Measurements from ENCODE around the gene CD2AP. TPM values are rescaled to one million over a fixed set of nuclear protein-coding genes. Genes with fewer than 3 reads are reported as not detected.

The CD2AP gene
- total RNA-seq (10 to 100 TPM; 33.5 to 35.7 TPM), polyA plus RNA-seq (ENCODE audit: insufficient read depth, low read depth, low replicate concordance) (10.4 TPM)
- long read RNA-seq, donor 1 = 0 reads
- long read RNA-seq, donor 2, full-length matches to known transcripts = 1 of 1 reads
- long read RNA-seq, donor 2, partial matches to known transcripts = 0 of 1 reads
- long read RNA-seq, donor 2, other reads (novel, unspliced or antisense) = 0 of 1 reads

GRCh38 chr6:47477497-47478232, at the start of gene CD2AP:
Gene CD2AP, plus strand, starts transcription at chr6:47477789. Its CDS starts 456 bp downstream, at chr6:47478245.
- WGBS, 2 donors = 0% methylated on average over 3 to 47 of the region's 83 CpGs
- no peaks in the 10 kb centered on the region for H3K27me3 ChIP-seq
- no peaks in the 10 kb centered on the region for H3K9me3 ChIP-seq
- intact Hi-C loops (cut with DNase I; ENCODE audit: low total_unique reads) = no loop called here
- H3K4me3 ChIP-seq = peak within 1 kb of the TSS; percentile 98 to 100
- H3K27ac ChIP-seq = peak within 1 kb of the TSS; percentile 99
- DNase-seq = peak; percentile 94
- TF ChIP-seq CTCF (IDR thresholded peaks at IDR 0.05) (no peak), POLR2A (IDR thresholded peaks at IDR 0.05) (peak; percentile 13)
- no peaks in the 10 kb centered on the region for H3K36me3 ChIP-seq (ENCODE audit: low read depth, missing control alignments)
- H3K4me1 ChIP-seq = peaks cover 4% of the 10 kb centered on the region

DNA sequence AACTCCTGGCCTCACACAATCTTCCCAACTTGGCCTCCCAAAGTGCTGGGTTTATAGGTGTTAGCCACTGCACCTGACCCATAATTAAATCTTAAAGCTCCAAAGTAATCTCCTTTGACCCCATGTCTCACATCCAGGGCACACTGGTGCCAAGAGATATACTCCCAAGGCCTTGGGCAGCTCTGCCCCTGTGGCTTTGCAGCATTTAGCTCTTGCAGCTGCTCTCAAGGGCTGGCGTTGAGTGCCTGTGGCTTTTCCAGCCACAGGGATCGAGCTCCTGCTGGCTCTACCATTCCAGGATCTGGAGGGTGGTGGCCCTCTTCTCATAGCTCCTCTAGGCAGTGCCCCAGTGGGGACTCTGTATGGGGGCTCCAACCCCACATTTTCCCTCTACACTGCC, 49.3 kb upstream of the CD2AP start:
- no peaks in the 10 kb centered on the region for H3K36me3 ChIP-seq (ENCODE audit: low read depth, missing control alignments)
- H3K9me3 ChIP-seq = no peaks in the 10 kb centered on the region
- no peak overlapping the region for H3K4me3 ChIP-seq
- TF ChIP-seq CTCF (IDR thresholded peaks at IDR 0.05) = no peak
- TF ChIP-seq POLR2A (IDR thresholded peaks at IDR 0.05) = no peak
- H3K27me3 ChIP-seq = no peaks in the 10 kb centered on the region
- no peak overlapping the region for H3K27ac ChIP-seq
- intact Hi-C loops (cut with DNase I; ENCODE audit: low total_unique reads) = no loop called here
- no peaks in the 10 kb centered on the region for H3K4me1 ChIP-seq
- 97 to 100% methylated on average over 1 to 2 of the region's 2 CpGs for WGBS, 2 donors
- DNase-seq = no peak

- no peak overlapping the region for H3K27ac ChIP-seq
- H3K9me3 ChIP-seq = no peaks in the 10 kb centered on the region
- TF ChIP-seq CTCF (IDR thresholded peaks at IDR 0.05) (no peak), POLR2A (IDR thresholded peaks at IDR 0.05) (no peak)
- no peaks in the 10 kb centered on the region for H3K4me1 ChIP-seq
- intact Hi-C loops (cut with DNase I; ENCODE audit: low total_unique reads) = no loop called here
- no peak overlapping the region for H3K4me3 ChIP-seq
- H3K36me3 ChIP-seq (ENCODE audit: low read depth, missing control alignments) = no peaks in the 10 kb centered on the region
- DNase-seq = no peak
- 68 to 100% methylated on average over 2 of the region's 2 CpGs for WGBS, 2 donors
- H3K27me3 ChIP-seq = no peaks in the 10 kb centered on the region
Observed at GRCh38 chr6:47428746-47429664, 48.6 kb upstream of the CD2AP start.

DNA sequence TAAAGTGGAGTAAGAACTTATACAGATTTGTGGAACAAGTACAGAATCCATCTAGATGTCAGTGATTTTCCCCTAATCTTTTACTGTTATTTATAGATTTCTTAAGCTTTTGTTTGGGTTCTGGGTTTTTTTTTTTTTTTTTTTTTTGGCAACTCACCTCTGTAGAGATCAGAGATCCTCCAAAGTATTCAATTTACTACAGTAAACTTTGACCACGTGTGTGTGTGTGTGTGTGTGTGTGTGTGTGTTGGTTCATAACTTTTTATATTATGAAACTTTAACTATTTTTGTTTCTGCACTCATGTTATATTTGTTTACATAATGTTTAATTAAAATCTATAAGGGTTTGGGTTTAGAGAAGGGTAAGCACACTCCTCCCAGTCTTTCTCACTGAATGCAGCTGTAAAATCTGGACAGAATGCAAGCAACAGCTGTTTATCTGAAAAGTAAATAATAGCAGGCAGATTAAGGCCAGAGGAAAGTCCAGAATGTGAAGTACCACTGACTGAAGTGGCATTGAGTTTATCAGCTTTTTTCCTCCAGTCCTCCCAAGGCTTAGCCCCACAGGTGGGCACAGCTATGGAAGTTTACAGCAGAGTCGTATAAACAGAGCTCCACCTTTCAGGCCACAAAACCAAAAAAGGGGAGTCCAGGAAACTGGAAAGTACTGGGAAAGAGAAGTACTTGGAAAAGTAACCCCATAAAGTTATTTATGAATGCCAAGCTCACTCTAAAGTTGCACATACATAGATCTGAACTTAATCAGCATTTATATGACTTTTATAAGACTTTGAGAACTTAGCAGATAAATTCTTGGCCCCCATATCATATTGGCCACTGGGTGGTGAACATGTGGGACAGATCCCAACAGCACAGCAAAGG, 43.0 kb upstream of the CD2AP start:
- intact Hi-C loops (cut with DNase I; ENCODE audit: low total_unique reads) = no loop called here

More for the DNA sequence above, 43.0 kb upstream of the CD2AP start:
- no peaks in the 10 kb centered on the region for H3K36me3 ChIP-seq (ENCODE audit: low read depth, missing control alignments)
- no peaks in the 10 kb centered on the region for H3K4me1 ChIP-seq
- no peaks in the 10 kb centered on the region for H3K9me3 ChIP-seq
- H3K4me3 ChIP-seq = no peak overlapping the region
- no peak overlapping the region for H3K27ac ChIP-seq
- 40 to 51% methylated on average over 2 of the region's 2 CpGs for WGBS, 2 donors
- DNase-seq = no peak
- H3K27me3 ChIP-seq = no peaks in the 10 kb centered on the region
- TF ChIP-seq CTCF (IDR thresholded peaks at IDR 0.05) = no peak
